Suprapubic skin (tissue), 4 donors: ENCODE measurements around the gene TDRD15. TPM values are rescaled to one million over a fixed set of nuclear protein-coding genes. Genes with fewer than 3 reads are reported as not detected.
"Not testable (repeated sequence)": the region's sequence is repeated elsewhere in the genome, so short reads cannot be mapped to it uniquely, and the experiment has no call there.

Experiments used
- DNase-seq, 2 donors: peaks; one replicate each; pipeline ENCODE4 v3.0.0-alpha.2; 2019; ENCODE audit warnings: low spot score in 2 of 2
- H3K27ac ChIP-seq: fragments of 200-600 bp; sonication (generic); one replicate; pipeline ENCODE4 v1.5.1; 2019
- H3K27me3 ChIP-seq: fragments of 200-600 bp; sonication (generic); one replicate; pipeline ENCODE4 v1.5.1; 2019
- H3K36me3 ChIP-seq: fragments of 200-600 bp; sonication (generic); one replicate; pipeline ENCODE4 v1.5.1; 2019
- H3K4me1 ChIP-seq: fragments of 200-600 bp; sonication (generic); one replicate; pipeline ENCODE4 v1.5.1; 2019
- H3K4me3 ChIP-seq: fragments of 200-600 bp; sonication (generic); one replicate; pipeline ENCODE4 v1.5.1; 2019; ENCODE audit warnings: mild to moderate bottlenecking
- H3K9me3 ChIP-seq: fragments of 200-600 bp; sonication (generic); one replicate; pipeline ENCODE4 v1.5.1; 2019
- EP300 ChIP-seq: sonication (generic); formaldehyde crosslinking; IDR thresholded peaks from one replicate; pipeline ENCODE4 v1.6.1; 2017; ENCODE audit warnings: antibody characterized with exemption
- POLR2A ChIP-seq, 2 donors: fragments of 450-650 bp; IDR thresholded peaks; one replicate each; pipeline ENCODE4 v1.6.1; 2017; ENCODE audit warnings: antibody characterized with exemption in 2 of 2, mild to moderate bottlenecking in 2 of 2, moderate library complexity in 2 of 2
- POLR2AphosphoS5 ChIP-seq, 3 donors: sonication (generic); formaldehyde crosslinking; IDR thresholded peaks; one replicate each; pipeline ENCODE4 v1.6.1; 2017; ENCODE audit warnings: antibody characterized with exemption in 3 of 3
- WGBS: methylation state at CpG from one replicate; pipeline ENCODE4 v1.1.5; 2018; 5-methylcytosine and 5-hydroxymethylcytosine counted together
- total RNA-seq, 4 donors: library from RNA; depleted of rRNA; stranded (reverse); fragments of >200 nt; gene quantifications; one replicate each; pipeline ENCODE4 v1.1.0, GENCODE V29; 2016
- TF ChIP-seq, protein P1 (sequence below), 2 donors: fragments of 200-600 bp in 1 of 2; fragments of 450-650 bp in 1 of 2; sonication (generic) in 1 of 2; IDR thresholded peaks; one replicate each; pipeline ENCODE4 v1.5.1; 2016 to 2019; ENCODE audit warnings: antibody characterized with exemption in 2 of 2, mild to moderate bottlenecking in 1 of 2, moderate library complexity in 1 of 2

Gene TDRD15
- total RNA-seq, 4 donors from 2014 or later: 0.19 TPM; not detected in 3

DNA sequence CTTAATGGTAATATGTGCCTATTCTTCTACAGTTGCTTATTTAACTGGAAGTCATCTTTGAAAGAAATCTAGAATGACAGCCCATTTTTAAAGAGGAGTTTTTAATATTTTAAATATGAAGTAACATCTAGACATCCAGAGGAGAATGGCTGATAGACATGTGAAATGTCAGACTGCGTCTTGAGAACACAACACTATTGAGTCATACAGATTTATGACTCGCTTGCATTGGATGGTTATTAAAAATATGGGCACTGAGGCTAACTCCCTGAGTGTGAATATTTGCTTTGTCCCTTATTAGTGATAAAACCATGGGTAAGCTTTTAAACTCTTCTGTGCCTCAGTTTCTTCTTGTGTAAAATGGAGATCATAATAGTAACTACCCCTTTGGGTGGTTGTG is 22.9 kb downstream of the TDRD15 start:
- Histone ChIP-seq H3K4me1 (no peaks in the 10 kb centered on the region), H3K36me3 (no peaks in the 10 kb centered on the region), H3K27ac (no peak overlapping the region), H3K4me3 (no peak overlapping the region), H3K9me3 (no peaks in the 10 kb centered on the region), H3K27me3 (no peaks in the 10 kb centered on the region)
- TF ChIP-seq, protein P1, sequence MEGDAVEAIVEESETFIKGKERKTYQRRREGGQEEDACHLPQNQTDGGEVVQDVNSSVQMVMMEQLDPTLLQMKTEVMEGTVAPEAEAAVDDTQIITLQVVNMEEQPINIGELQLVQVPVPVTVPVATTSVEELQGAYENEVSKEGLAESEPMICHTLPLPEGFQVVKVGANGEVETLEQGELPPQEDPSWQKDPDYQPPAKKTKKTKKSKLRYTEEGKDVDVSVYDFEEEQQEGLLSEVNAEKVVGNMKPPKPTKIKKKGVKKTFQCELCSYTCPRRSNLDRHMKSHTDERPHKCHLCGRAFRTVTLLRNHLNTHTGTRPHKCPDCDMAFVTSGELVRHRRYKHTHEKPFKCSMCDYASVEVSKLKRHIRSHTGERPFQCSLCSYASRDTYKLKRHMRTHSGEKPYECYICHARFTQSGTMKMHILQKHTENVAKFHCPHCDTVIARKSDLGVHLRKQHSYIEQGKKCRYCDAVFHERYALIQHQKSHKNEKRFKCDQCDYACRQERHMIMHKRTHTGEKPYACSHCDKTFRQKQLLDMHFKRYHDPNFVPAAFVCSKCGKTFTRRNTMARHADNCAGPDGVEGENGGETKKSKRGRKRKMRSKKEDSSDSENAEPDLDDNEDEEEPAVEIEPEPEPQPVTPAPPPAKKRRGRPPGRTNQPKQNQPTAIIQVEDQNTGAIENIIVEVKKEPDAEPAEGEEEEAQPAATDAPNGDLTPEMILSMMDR (IDR thresholded peaks at IDR 0.05): no peak
- TF ChIP-seq EP300 (no peak), POLR2A (IDR thresholded peaks at IDR 0.05) (no peak), POLR2AphosphoS5 (IDR thresholded peaks at IDR 0.05) (no peak)
- WGBS: 78% methylated on average over 2 of the region's 2 CpGs
- DNase-seq: no peak

DNA sequence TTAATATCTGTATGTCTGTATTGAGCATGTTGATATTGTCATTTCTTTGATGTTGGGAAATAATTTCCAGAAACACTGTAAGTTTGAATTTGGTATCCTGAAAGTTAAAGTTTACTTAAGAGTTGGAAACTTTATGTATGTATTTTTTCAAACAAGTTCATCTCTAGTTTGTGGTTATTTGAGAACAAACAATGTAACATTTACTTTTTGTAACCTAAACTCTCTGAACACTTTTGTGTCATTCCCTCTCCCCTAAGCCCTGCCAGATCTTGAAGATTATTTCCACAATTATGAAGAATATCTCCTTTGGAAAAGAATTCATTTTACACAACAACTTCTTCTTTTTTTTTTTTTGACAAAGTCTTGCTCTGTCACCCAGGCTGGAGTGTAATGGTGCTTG is 24.9 kb downstream of the TDRD15 start:
- Histone ChIP-seq H3K27ac (no peak overlapping the region), H3K4me3 (no peak overlapping the region), H3K9me3 (no peaks in the 10 kb centered on the region), H3K27me3 (no peaks in the 10 kb centered on the region), H3K4me1 (no peaks in the 10 kb centered on the region), H3K36me3 (no peaks in the 10 kb centered on the region)
- TF ChIP-seq, protein P1 (IDR thresholded peaks at IDR 0.05): no peak
- TF ChIP-seq POLR2AphosphoS5 (IDR thresholded peaks at IDR 0.05) (no peak), POLR2A (IDR thresholded peaks at IDR 0.05) (no peak), EP300 (no peak)
- no peak for DNase-seq

DNA sequence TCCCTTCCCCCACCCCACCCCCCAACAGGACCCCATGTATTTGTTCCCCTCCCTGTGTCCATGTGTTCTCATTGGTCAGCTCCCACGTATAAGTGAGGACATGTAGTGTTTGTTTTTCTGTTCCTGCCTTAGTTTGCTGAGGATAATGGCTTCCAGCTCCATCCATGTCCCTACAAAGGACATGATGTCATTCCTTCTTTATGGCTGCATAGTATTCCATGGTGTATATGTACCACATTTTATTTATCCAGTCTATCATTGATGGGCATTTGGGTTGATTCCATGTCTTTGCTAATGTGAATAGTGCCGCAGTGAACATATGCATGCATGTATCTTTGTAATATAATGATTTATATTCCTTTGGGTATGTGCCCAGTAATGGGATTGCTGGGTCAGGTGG is 27.5 kb downstream of the TDRD15 start:
- not testable (repeated sequence) for H3K9me3 ChIP-seq, H3K27ac ChIP-seq, H3K4me1 ChIP-seq, DNase-seq, H3K36me3 ChIP-seq, H3K27me3 ChIP-seq, H3K4me3 ChIP-seq
- WGBS: 44% methylated on average over 2 of the region's 2 CpGs

DNA sequence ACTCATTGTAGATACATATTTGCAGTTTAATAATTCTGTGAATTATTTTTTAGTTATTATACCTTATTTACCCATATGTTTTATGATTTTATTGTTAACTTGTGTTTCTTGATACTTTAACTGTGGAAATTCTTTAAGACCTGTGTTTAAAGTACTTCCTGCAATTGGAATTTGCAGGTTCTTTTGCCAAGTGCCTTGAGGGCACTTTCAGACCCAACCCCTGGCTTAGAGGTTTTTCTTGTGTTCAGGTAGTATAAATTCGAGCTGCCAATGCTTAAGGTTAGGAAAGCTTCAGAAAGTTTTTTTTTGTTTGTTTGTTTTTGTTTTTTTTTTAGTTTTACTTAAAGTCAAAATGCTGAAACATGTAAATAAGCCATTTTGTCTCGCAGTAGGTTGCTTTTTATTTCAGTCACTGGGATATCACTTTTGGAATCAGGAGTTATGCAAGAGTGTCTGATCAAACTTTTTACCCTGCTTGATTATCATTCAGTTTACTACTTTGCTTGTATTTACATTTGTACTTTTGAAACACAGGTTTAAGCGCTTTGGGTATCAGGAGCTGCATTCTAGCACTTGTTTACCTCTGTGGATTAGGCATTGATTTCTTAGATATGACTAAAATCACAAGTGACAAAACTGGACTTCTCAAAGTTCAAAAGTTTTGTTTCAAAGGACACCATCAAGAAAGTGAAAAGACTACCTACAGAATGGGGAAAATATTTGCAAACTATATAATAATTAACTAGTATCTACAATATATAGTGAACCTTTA is 31.8 kb downstream of the TDRD15 start:
- no peak for DNase-seq
- H3K27me3 ChIP-seq: no peaks in the 10 kb centered on the region
- no peak overlapping the region for H3K4me3 ChIP-seq
- H3K4me1 ChIP-seq: no peaks in the 10 kb centered on the region
- TF ChIP-seq POLR2A (IDR thresholded peaks at IDR 0.05) (no peak), EP300 (no peak)
- no peaks in the 10 kb centered on the region for H3K9me3 ChIP-seq
- H3K27ac ChIP-seq: no peak overlapping the region
- no peaks in the 10 kb centered on the region for H3K36me3 ChIP-seq
- 20% methylated on average over 3 of the region's 3 CpGs for WGBS

DNA sequence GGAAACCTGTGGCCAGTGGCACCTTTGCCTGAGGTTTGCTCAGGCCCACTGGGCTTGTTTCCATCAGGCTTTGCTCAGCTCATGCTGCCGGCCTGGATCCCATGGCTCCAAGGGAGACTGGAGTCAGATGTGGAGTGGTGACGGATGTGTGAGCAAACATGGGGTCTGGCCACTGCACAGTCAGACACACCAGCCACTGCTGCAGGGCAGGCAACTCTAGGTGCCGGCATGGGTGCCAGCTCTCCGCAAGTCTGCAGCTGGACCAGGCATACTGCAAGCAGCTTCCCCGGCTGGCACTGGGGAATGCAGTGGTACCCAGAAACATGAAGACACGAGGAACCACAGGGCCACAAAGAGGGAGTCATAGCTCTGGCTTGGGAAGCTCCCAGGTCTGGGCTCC is 37.4 kb downstream of the TDRD15 start:
- Histone ChIP-seq H3K27me3 (no peaks in the 10 kb centered on the region), H3K36me3 (no peaks in the 10 kb centered on the region)

DNA sequence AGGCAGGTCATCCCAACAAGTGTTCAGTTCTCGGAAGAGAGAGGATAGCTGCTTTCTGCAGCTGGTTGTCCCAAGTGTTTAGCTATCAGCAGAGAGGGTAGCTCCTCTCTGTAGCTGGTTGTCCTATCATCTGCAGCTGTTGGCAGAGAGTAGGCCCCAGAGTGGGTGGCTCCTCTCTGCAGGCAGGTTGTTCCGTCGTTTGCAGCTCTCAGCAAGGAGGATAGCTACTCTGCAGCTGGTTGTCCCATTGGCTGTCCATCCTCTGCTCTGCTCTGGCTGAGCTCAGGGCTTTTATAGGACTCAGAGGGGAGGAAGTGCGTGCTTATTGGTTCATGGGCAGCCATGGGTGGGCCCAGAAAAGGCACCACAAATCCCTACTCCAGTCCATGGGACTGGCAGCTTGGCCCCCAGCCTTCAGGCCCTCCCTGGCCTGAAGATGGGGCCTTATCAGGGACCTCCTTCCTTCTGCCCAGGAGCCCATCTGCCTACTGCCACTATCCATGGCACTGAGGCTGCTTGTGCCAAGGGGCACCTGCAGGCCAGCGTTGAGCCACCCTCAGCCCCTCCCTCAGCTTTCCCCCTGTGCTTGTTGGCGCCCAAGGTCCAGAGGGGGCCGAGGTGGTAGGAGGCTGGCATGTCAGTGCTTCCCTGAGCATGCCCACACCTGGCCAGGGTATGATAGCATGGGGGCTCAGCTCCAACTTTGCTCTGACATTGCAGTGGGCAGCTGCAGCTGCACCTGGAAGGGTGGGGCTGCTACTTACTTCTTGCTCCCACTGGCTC is 38.3 kb downstream of the TDRD15 start:
- no peaks in the 10 kb centered on the region for H3K36me3 ChIP-seq
- DNase-seq: no peak
- no peaks in the 10 kb centered on the region for H3K4me1 ChIP-seq
- H3K27me3 ChIP-seq: no peaks in the 10 kb centered on the region
- WGBS: 74% methylated on average over 4 of the region's 7 CpGs
- no peak for TF ChIP-seq POLR2A (IDR thresholded peaks at IDR 0.05)
- no peak for TF ChIP-seq EP300
- TF ChIP-seq, protein P1 (IDR thresholded peaks at IDR 0.05): no peak
- TF ChIP-seq POLR2AphosphoS5 (IDR thresholded peaks at IDR 0.05): no peak
- no peak overlapping the region for H3K4me3 ChIP-seq
- H3K9me3 ChIP-seq: no peaks in the 10 kb centered on the region
- H3K27ac ChIP-seq: no peak overlapping the region

More for the DNA sequence above, 37.4 kb downstream of the TDRD15 start:
- DNase-seq: no peak
- H3K27ac ChIP-seq: no peak overlapping the region
- H3K4me1 ChIP-seq: no peaks in the 10 kb centered on the region
- 88% methylated on average over 5 of the region's 6 CpGs for WGBS
- TF ChIP-seq EP300 (no peak), POLR2A (IDR thresholded peaks at IDR 0.05) (no peak), POLR2AphosphoS5 (IDR thresholded peaks at IDR 0.05) (no peak)
- TF ChIP-seq, protein P1 (IDR thresholded peaks at IDR 0.05): no peak
- H3K9me3 ChIP-seq: no peaks in the 10 kb centered on the region
- no peak overlapping the region for H3K4me3 ChIP-seq
